Transverse colon (tissue), 4 donors: Measurements from ENCODE around the gene SEC16A. TPM values are rescaled to one million over a fixed set of nuclear protein-coding genes. Genes with fewer than 3 reads are reported as not detected.
A peak's percentile ranks its signal among the peaks of the same experiment; 100 is the strongest.

ENCODE experiments used
- DNase-seq: peaks from one replicate; pipeline ENCODE4 v3.0.0-alpha.2; 2019
- H3K27ac ChIP-seq, 4 donors: fragments of 200-600 bp; sonication (generic); 2 replicates each; pipeline ENCODE4 v1.5.1; 2016 to 2018; ENCODE audit warnings: inconsistent platforms in 4 of 4
- H3K27me3 ChIP-seq: fragments of 200-600 bp; sonication (generic); 2 replicates; pipeline ENCODE4 v1.5.1; 2017; ENCODE audit warnings: inconsistent platforms
- H3K36me3 ChIP-seq, 4 donors: fragments of 200-600 bp; sonication (generic); 2 replicates each; pipeline ENCODE4 v1.5.1; 2017 to 2019; ENCODE audit warnings: inconsistent platforms in 4 of 4
- H3K4me1 ChIP-seq, 4 donors: fragments of 200-600 bp; sonication (generic); 2 replicates each; pipeline ENCODE4 v1.5.1; 2017 to 2020; ENCODE audit warnings: inconsistent platforms in 4 of 4
- H3K4me3 ChIP-seq, 4 donors: fragments of 200-600 bp; sonication (generic); 1 replicate in 1 of 4; 2 replicates in 3 of 4; pipeline versions ENCODE4 v1.5.1 to v1.6.1; 2017 to 2019; ENCODE audit warnings: inconsistent platforms in 4 of 4
- H3K9me3 ChIP-seq, 2 donors: fragments of 200-600 bp; sonication (generic); 2 replicates each; pipeline ENCODE4 v1.5.1; 2017 to 2019; ENCODE audit warnings: inconsistent platforms in 2 of 2
- EP300 ChIP-seq: sonication (generic); formaldehyde crosslinking; IDR thresholded peaks from one replicate; pipeline ENCODE4 v1.6.1; 2017; ENCODE audit warnings: antibody characterized with exemption, low read depth
- POLR2A ChIP-seq: fragments of 450-650 bp; IDR thresholded peaks from one replicate; pipeline ENCODE4 v1.6.1; 2016; ENCODE audit warnings: antibody characterized with exemption, mild to moderate bottlenecking, moderate library complexity
- POLR2AphosphoS5 ChIP-seq, 3 donors: sonication (generic); formaldehyde crosslinking; IDR thresholded peaks; one replicate each; pipeline ENCODE4 v1.6.1; 2016; ENCODE audit warnings: antibody characterized with exemption in 3 of 3
- WGBS, 2 donors: methylation state at CpG; one replicate each; pipeline ENCODE4 v1.1.5; 2018; ENCODE audit warnings: low coverage in 1 of 2; 5-methylcytosine and 5-hydroxymethylcytosine counted together
- in situ Hi-C, 4 donors: fragments of 200-750 bp; cut with MboI; loops; one replicate each; pipeline versions ENCODE4 v1.15.0 to v1.15.1; 2017; ENCODE audit warnings: low sequenced_read_pairs in 3 of 4, low pct_ligation_motif_present in 1 of 4, low pct_unique_long_range_greater_than_20kb in 1 of 4
- intact Hi-C: fragments of 100-400 bp; cut with DNase I; formaldehyde crosslinking; loops from one replicate; pipeline ENCODE4 v1.15.1; 2023; ENCODE audit warnings: low total_unique reads
- total RNA-seq, 4 donors: library from RNA; depleted of rRNA; stranded (reverse); fragments of >200 nt; gene quantifications; one replicate each; pipeline ENCODE4 v1.1.0, GENCODE V29; 2016
- TF ChIP-seq, protein P1 (sequence below), 5 experiments: fragments of 200-600 bp in 3 of 5; fragments of 450-650 bp in 2 of 5; sonication (generic) in 3 of 5; IDR thresholded peaks; 1 replicate in 2 of 5; 2 replicates in 3 of 5; pipeline ENCODE4 v1.5.1; 2016 to 2017; ENCODE audit warnings: antibody characterized with exemption in 5 of 5, inconsistent platforms in 3 of 5, mild to moderate bottlenecking in 2 of 5, moderate library complexity in 1 of 5

The SEC16A gene
- total RNA-seq, 4 donors from 2014 or later, result 54.1 to 75.9 (median 65.8) TPM

DNA sequence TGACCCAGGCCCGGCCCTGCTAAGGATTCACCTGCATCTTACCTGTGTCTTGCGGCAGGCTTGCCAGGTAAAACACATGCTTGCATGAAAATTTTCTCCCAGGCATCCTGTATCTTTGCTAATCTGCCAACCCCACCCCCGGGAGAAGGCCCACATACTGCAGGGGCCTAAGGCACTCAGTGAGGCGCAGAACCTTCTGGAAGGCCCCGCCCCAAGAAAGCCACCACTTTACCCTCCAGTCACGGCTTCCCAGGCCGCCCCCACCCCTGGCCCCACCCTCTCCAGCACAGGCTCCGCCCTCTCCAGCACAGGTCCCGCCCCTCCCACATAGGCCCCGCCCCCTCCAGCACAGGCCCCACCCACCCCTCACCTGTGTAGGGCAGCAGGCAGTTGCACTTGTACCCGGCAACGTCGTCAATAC, 29.8 kb upstream of the SEC16A start:
- peak overlapping the region; percentile 30 to 70 (median 61) for H3K27ac ChIP-seq
- in situ Hi-C loops, result no loop called here
- 53% methylated on average over 12 of the region's 13 CpGs; no CpG with 5 or more reads in 1 of the 2 donors for WGBS, 2 donors

DNA sequence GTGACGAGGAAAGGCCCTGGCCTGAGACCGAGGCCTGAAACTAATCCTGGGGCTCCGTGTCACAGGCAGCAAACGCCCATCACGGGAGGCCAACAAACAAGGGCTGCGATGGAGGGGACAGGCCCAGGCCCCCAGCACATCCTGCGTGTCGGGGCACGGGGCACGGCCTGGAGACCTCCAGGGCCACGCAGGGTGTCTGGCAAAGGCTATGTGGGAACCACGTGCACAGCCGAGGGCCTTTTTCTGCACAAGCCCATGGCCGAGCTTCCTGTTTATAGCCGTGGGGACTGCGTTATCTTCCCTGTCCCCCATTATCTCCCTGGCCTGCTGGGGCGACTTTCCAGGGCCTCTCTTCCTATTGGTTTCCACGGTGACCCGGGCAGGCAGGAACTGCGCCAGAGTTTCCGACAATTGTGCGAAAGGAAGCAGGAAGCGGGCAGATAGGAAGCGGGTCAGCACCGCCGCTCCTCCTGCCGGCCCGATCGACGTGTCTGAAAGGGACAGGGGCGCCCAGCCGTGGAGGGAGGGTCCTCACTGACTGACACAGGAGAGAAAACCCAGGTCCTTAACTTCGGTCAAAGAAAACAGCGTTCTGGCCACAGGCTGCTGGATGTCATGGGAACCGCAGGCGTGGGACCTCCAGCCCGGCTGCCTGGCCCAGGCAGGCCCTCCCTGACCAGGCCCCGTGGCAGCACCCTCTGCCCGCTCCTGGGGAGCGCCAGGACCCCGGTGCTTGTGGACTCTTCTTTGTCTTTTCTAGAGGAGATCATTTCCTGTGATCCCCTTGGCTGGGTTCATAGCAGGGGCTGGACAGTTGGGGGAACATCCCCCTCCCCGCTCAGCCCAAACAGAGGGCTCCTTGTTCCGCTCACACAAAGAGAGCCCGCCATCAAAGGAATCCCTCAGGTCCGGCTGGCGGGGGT, 29.1 kb upstream of the SEC16A start:
- 91% methylated on average over 45 of the region's 46 CpGs; no CpG with 5 or more reads in 1 of the 2 donors for WGBS, 2 donors
- intact Hi-C loops, result no loop called here
- no peak for DNase-seq
- peaks cover 0 to 63% (median 12%) of the 10 kb centered on the region in 4 donors for H3K36me3 ChIP-seq
- H3K4me3 ChIP-seq, result no peak overlapping the region
- H3K4me1 ChIP-seq, result no peaks in the 10 kb centered on the region
- peak overlapping the region; percentile 37 to 70 (median 61) for H3K27ac ChIP-seq
- peak in 1 of 3 donors; percentile 5 for TF ChIP-seq POLR2AphosphoS5 (IDR thresholded peaks at IDR 0.05)
- TF ChIP-seq, protein P1, sequence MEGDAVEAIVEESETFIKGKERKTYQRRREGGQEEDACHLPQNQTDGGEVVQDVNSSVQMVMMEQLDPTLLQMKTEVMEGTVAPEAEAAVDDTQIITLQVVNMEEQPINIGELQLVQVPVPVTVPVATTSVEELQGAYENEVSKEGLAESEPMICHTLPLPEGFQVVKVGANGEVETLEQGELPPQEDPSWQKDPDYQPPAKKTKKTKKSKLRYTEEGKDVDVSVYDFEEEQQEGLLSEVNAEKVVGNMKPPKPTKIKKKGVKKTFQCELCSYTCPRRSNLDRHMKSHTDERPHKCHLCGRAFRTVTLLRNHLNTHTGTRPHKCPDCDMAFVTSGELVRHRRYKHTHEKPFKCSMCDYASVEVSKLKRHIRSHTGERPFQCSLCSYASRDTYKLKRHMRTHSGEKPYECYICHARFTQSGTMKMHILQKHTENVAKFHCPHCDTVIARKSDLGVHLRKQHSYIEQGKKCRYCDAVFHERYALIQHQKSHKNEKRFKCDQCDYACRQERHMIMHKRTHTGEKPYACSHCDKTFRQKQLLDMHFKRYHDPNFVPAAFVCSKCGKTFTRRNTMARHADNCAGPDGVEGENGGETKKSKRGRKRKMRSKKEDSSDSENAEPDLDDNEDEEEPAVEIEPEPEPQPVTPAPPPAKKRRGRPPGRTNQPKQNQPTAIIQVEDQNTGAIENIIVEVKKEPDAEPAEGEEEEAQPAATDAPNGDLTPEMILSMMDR (IDR thresholded peaks at IDR 0.05), result no peak
- no peak for TF ChIP-seq POLR2A
- TF ChIP-seq EP300, result no peak
- in situ Hi-C loops, result no loop called here
- no peaks in the 10 kb centered on the region for H3K27me3 ChIP-seq
- H3K9me3 ChIP-seq, result no peaks in the 10 kb centered on the region

More for the DNA sequence above, 29.8 kb upstream of the SEC16A start:
- Histone ChIP-seq H3K36me3 (peaks cover 0 to 63% (median 9%) of the 10 kb centered on the region in 4 donors), H3K4me3 (no peak overlapping the region), H3K9me3 (no peaks in the 10 kb centered on the region), H3K4me1 (no peaks in the 10 kb centered on the region), H3K27me3 (no peaks in the 10 kb centered on the region)
- intact Hi-C loops, result no loop called here
- DNase-seq, result no peak
- TF ChIP-seq, protein P1 (IDR thresholded peaks at IDR 0.05), result no peak
- TF ChIP-seq POLR2AphosphoS5 (IDR thresholded peaks at IDR 0.05) (no peak), POLR2A (no peak), EP300 (no peak)

DNA sequence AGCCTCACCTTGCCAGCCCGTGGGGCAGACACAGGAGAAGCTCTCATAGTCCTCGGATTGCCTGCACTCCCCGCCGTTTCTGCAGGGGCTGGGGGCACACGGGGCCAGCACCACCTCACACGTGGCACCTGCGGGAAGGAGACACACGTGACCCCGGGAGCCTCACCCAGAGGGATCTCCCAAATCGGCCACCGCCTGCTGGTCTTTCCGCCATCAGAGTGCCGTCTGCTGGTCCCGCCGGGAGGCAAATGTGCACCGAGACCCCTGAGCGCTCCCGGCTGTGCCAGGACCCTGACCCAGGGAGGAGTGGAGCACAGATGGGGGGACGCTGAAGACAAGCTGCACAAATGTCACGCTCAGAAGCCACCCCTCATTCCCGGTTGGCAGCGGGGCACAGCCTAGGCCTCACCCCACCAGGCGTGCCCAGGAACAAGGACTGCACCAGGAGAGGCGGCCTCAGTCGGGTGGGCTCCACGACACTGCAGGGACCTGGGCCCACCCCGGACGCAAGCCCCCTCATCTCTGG, 28.4 kb upstream of the SEC16A start:
- Histone ChIP-seq H3K4me3 (no peak overlapping the region), H3K9me3 (no peaks in the 10 kb centered on the region), H3K4me1 (no peaks in the 10 kb centered on the region), H3K36me3 (peaks cover 0 to 70% (median 14%) of the 10 kb centered on the region in 4 donors), H3K27me3 (no peaks in the 10 kb centered on the region), H3K27ac (peak overlapping the region; percentile 37 to 70 (median 61))
- DNase-seq, result no peak
- intact Hi-C loops (no loop called here), in situ Hi-C loops (no loop called here)
- 86% methylated on average over 27 of the region's 28 CpGs; no CpG with 5 or more reads in 1 of the 2 donors for WGBS, 2 donors
- TF ChIP-seq POLR2AphosphoS5 (IDR thresholded peaks at IDR 0.05) (no peak), POLR2A (no peak), EP300 (no peak)
- TF ChIP-seq, protein P1 (IDR thresholded peaks at IDR 0.05), result no peak

DNA sequence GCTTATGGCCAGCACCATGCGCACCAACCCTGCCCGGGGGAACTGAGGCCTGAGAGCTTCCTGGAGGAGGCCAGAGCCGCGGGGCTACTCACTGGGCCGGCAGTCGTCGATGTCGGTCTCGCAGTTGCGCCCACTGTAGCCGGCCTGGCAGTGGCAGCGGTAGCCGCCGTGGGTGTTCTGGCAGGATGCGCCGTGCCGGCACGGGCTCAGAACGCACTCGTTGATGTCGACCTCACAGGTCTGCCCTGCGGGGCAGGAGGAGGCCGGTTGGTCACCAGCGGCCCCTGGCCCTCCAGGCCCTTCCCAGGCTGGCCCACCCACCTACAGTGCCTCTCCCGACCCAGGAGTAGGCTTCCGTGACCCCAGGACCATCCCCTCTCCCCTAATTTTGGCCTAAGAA, 27.7 kb upstream of the SEC16A start:
- 89% methylated on average over 26 of the region's 26 CpGs; no CpG with 5 or more reads in 1 of the 2 donors for WGBS, 2 donors
- in situ Hi-C loops, result no loop called here
- H3K27ac ChIP-seq, result peak overlapping the region in 2 of 4 donors; percentile 37 to 70

More for the DNA sequence above, 27.7 kb upstream of the SEC16A start:
- intact Hi-C loops, result no loop called here
- peaks cover 0 to 73% (median 14%) of the 10 kb centered on the region in 4 donors for H3K36me3 ChIP-seq
- H3K4me1 ChIP-seq, result no peaks in the 10 kb centered on the region
- TF ChIP-seq EP300 (no peak), POLR2AphosphoS5 (IDR thresholded peaks at IDR 0.05) (no peak), POLR2A (no peak)
- TF ChIP-seq, protein P1 (IDR thresholded peaks at IDR 0.05), result no peak
- H3K27me3 ChIP-seq, result no peaks in the 10 kb centered on the region
- H3K4me3 ChIP-seq, result no peak overlapping the region
- no peaks in the 10 kb centered on the region for H3K9me3 ChIP-seq
- DNase-seq, result no peak
